VCaP (cell line): ENCODE results near the gene PRKCA.

ENCODE experiments used
- H3K27ac ChIP-seq: fragments of 450-650 bp; 2 replicates; pipeline ENCODE4 v1.5.1; 2017
- CTCF ChIP-seq: fragments of 450-650 bp; conservative IDR thresholded peaks from 2 replicates; pipeline ENCODE4 v1.5.1; 2017; ENCODE audit warnings: mild to moderate bottlenecking, moderate library complexity

Gene PRKCA

GRCh38 chr17:66589892-66590291 lies 287.5 kb downstream of the PRKCA start:
- TF ChIP-seq CTCF, result no peak
- no peak overlapping the region for H3K27ac ChIP-seq

- TF ChIP-seq CTCF, result no peak
- no peak overlapping the region for H3K27ac ChIP-seq
These were observed 290.7 kb downstream of the PRKCA start for GRCh38 chr17:66593116-66593515.

- TF ChIP-seq CTCF, result no peak
- H3K27ac ChIP-seq, result no peak overlapping the region
These were observed 293.5 kb downstream of the PRKCA start for GRCh38 chr17:66595893-66596292.

- no peak overlapping the region for H3K27ac ChIP-seq
- TF ChIP-seq CTCF, result no peak
These were observed 300.4 kb downstream of the PRKCA start for GRCh38 chr17:66602659-66603384.

- H3K27ac ChIP-seq, result no peak overlapping the region
- no peak for TF ChIP-seq CTCF
These were observed 302.0 kb downstream of the PRKCA start for GRCh38 chr17:66604376-66604775.

GRCh38 chr17:66605541-66605940 lies 303.1 kb downstream of the PRKCA start:
- TF ChIP-seq CTCF, result no peak
- no peak overlapping the region for H3K27ac ChIP-seq

- H3K27ac ChIP-seq, result no peak overlapping the region
- no peak for TF ChIP-seq CTCF
These were observed 308.1 kb downstream of the PRKCA start for GRCh38 chr17:66610361-66611133.
